Measurements from ENCODE around the gene METTL2B. TPM values are rescaled to one million over a fixed set of nuclear protein-coding genes. Genes with fewer than 3 reads are reported as not detected.
"Not testable (repeated sequence)": the region's sequence is repeated elsewhere in the genome, so short reads cannot be mapped to it uniquely, and the experiment has no call there.

Gene METTL2B, protein sequence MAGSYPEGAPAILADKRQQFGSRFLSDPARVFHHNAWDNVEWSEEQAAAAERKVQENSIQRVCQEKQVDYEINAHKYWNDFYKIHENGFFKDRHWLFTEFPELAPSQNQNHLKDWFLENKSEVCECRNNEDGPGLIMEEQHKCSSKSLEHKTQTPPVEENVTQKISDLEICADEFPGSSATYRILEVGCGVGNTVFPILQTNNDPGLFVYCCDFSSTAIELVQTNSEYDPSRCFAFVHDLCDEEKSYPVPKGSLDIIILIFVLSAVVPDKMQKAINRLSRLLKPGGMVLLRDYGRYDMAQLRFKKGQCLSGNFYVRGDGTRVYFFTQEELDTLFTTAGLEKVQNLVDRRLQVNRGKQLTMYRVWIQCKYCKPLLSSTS
- total RNA-seq (2022) (29.7 and 30.0 TPM in 2 replicates), Bru-seq, nascent RNA (percentile 77 among the genes with signal in this experiment), BruChase-seq, experiment 1, labeled RNA remaining after a 6-hour chase (percentile 93 among the genes with signal in this experiment), BruChase-seq, experiment 2, labeled RNA remaining after a 2-hour chase (percentile 92 among the genes with signal in this experiment)
- long read RNA-seq, full-length matches to known transcripts = 12 of 24 reads
- long read RNA-seq, partial matches to known transcripts = 1 of 24 reads
- long read RNA-seq, other reads (novel, unspliced or antisense) = 11 of 24 reads

DNA sequence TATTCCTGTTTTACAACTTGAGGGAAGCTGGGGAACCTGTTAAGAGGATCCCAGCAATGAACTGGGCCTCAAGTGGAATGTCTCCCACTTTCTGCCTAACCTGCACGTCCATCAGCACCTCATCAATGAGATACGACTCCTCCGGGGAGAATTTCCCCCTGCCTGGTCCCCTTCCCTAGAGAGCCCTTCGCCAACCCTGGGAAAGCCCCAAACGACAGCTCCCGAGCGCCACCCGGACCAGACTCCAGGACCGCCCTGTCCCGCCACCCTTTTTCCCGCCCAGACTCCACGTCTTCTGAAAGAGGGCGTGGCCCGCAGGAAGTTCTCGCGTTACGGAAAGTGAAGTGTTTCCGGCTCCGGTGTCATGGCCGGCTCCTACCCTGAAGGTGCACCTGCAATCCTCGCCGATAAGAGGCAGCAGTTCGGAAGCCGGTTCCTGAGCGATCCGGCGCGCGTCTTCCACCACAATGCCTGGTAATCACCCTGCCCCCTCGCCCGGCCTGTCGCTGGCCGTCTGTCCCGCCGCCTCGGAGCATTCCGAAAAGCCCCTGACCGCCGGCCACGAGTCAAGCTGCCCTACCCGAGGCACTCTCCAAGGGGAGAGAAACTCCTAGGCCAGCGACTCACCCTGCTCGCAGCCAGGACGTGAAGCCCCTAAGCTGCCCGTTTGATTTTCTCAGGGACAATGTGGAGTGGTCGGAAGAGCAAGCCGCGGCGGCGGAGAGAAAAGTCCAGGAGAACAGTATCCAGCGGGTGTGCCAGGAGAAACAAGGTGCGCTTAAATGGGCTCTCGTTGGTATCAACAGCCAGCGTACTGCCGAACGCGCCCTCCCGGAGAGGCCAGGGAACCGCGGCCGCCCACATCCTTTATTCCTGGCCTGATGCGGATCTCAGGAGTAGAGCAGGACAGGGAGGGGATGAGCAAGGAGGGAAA, at the start of gene METTL2B:
Gene METTL2B, plus strand, starts transcription at position 347 of the 934 bp plus-strand sequence. Its CDS starts 18 bp downstream, at position 365.
- not testable (repeated sequence) for H3K27me3 Mint-ChIP-seq (ENCODE audit: unreplicated experiment); H3K9me3 Mint-ChIP-seq (ENCODE audit: low read depth, unreplicated experiment); BruUV-seq (replicated peaks)
- intact Hi-C loops (cut with micrococcal nuclease; ENCODE audit: unreplicated experiment) = loop anchor here (10.0 kb wide), 1 partner anchor 58 kb away; no protein-coding TSS in a partner anchor
- CTCF ChIA-PET = interaction anchor here (1.1 kb wide), 1 partner anchor 17 kb away, joined by 3 read pairs; no protein-coding TSS in a partner anchor
- H3K27ac Mint-ChIP-seq (ENCODE audit: unreplicated experiment) = peak within 1 kb of the TSS; percentile 99
- peaks cover 19% of the 10 kb centered on the region for H3K4me1 Mint-ChIP-seq (ENCODE audit: low read depth, unreplicated experiment)
- DNase-seq = peak; percentile 93
- TF ChIP-seq, protein P1, sequence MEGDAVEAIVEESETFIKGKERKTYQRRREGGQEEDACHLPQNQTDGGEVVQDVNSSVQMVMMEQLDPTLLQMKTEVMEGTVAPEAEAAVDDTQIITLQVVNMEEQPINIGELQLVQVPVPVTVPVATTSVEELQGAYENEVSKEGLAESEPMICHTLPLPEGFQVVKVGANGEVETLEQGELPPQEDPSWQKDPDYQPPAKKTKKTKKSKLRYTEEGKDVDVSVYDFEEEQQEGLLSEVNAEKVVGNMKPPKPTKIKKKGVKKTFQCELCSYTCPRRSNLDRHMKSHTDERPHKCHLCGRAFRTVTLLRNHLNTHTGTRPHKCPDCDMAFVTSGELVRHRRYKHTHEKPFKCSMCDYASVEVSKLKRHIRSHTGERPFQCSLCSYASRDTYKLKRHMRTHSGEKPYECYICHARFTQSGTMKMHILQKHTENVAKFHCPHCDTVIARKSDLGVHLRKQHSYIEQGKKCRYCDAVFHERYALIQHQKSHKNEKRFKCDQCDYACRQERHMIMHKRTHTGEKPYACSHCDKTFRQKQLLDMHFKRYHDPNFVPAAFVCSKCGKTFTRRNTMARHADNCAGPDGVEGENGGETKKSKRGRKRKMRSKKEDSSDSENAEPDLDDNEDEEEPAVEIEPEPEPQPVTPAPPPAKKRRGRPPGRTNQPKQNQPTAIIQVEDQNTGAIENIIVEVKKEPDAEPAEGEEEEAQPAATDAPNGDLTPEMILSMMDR (IDR thresholded peaks at IDR 0.05; ENCODE audit: unreplicated experiment) = peak; percentile 39
- peaks cover 16% of the 10 kb centered on the region for H3K36me3 Mint-ChIP-seq (ENCODE audit: insufficient read depth, unreplicated experiment)
- H3K4me3 Mint-ChIP-seq (ENCODE audit: low read depth, unreplicated experiment) = peak within 1 kb of the TSS; percentile 99

DNA sequence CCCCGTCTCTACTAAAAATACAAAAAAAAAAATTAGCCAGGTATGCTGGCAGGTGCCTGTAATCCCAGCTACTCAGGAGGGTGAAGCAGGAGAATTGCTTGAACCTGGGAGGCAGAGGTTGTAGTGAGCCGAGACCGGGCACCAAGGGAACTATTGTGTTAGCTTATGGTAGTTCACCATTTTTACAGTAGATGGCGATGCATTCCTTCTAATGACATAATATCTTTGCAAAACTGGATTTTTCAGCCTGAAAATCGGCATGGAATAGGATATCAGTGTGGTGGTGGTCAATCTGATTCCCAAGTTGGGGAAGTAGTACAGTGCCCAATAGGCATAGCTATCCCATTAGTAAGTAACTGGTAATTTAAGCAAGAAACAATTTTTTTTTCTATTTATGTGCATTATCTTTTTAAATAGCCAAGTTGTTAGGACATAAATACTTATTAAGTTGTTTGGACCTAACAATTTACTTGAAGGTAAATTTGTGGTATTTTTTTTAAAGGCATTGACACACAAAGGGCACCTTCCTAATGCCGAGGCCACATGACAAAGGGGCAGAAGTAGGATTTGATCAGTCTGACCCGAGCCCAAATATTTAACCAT, 49.2 kb upstream of the METTL2B start:
- TF ChIP-seq, protein P1 (IDR thresholded peaks at IDR 0.05; ENCODE audit: unreplicated experiment) = peak; percentile 66
- CTCF ChIA-PET = interaction anchor here (0.6 to 3.5 kb wide), 8 partner anchors 13 to 299 kb away, joined by 3 to 63 read pairs (median 4); partner anchors contain the start of gene HILPDA

DNA sequence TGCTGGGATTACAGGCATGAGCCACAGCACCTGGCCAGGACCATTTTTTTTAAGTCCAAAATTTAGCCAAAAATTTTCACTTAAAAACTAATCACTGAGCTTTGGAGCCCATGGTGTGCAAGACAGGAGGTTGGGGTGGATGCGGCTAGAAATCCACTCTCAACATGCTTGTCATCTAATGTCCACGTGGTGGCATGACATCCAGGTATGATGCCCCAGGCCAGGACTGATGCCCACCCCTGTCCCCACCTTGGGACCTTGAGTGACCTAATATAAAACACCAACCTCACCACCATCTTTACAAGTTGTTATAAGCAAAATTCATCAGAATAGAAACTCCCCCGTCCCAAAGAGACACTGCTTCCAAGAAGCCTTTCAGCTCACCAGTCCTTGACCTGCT, 46.3 kb upstream of the METTL2B start:
- H3K4me3 Mint-ChIP-seq (ENCODE audit: low read depth, unreplicated experiment) = no peak overlapping the region
- H3K4me1 Mint-ChIP-seq (ENCODE audit: low read depth, unreplicated experiment) = peaks cover 8% of the 10 kb centered on the region
- CTCF ChIA-PET = interaction anchor here (1.3 to 2.1 kb wide), 2 partner anchors 14 to 30 kb away, joined by 3 to 13 read pairs; no protein-coding TSS in a partner anchor
- no peaks in the 10 kb centered on the region for H3K36me3 Mint-ChIP-seq (ENCODE audit: insufficient read depth, unreplicated experiment)
- no peaks in the 10 kb centered on the region for H3K9me3 Mint-ChIP-seq (ENCODE audit: low read depth, unreplicated experiment)
- no peak for DNase-seq
- H3K27me3 Mint-ChIP-seq (ENCODE audit: unreplicated experiment) = no peaks in the 10 kb centered on the region
- H3K27ac Mint-ChIP-seq (ENCODE audit: unreplicated experiment) = no peak overlapping the region
- TF ChIP-seq, protein P1 (IDR thresholded peaks at IDR 0.05; ENCODE audit: unreplicated experiment) = no peak
- intact Hi-C loops (cut with micrococcal nuclease; ENCODE audit: unreplicated experiment) = no loop called here
- no TSS peak for BruUV-seq (replicated peaks)

More for the DNA sequence above, 49.2 kb upstream of the METTL2B start:
- Mint-ChIP-seq H3K4me3 (ENCODE audit: low read depth, unreplicated experiment) (no peak overlapping the region), H3K27ac (ENCODE audit: unreplicated experiment) (no peak overlapping the region), H3K27me3 (ENCODE audit: unreplicated experiment) (no peaks in the 10 kb centered on the region), H3K9me3 (ENCODE audit: low read depth, unreplicated experiment) (no peaks in the 10 kb centered on the region), H3K36me3 (ENCODE audit: insufficient read depth, unreplicated experiment) (no peaks in the 10 kb centered on the region), H3K4me1 (ENCODE audit: low read depth, unreplicated experiment) (peaks cover 15% of the 10 kb centered on the region)
- intact Hi-C loops (cut with micrococcal nuclease; ENCODE audit: unreplicated experiment) = loop anchor here (1.0 kb wide), 2 partner anchors 28 to 32 kb away; partner anchors contain the start of gene HILPDA
- no TSS peak for BruUV-seq (replicated peaks)
- peak; percentile 41 for DNase-seq
